ENCODE measurements around the gene ECHDC3.

ECHDC3 gene

DNA sequence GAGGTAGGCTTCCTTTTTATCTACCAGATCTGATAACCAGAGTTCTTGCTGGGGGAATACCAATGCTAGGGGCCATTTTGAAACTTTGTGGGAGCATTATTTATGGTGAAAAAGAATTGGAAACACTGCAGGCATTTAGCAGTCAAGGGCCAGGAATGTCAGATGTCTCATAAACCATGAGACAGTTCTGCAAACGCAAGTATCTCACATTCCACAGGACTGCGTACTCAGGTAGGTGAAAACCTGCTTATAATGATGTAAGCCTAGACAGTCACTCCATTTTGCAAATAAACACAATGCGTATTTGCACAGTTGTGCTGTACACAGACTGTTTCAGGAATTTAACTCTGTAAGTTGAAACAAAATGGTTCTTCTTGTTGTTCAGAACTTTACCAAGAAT is 33.9 kb downstream of the ECHDC3 start:
- no peak for DNase-seq (ENCODE audit: low read depth in 1 of 2, low spot score in 1 of 2)

DNA sequence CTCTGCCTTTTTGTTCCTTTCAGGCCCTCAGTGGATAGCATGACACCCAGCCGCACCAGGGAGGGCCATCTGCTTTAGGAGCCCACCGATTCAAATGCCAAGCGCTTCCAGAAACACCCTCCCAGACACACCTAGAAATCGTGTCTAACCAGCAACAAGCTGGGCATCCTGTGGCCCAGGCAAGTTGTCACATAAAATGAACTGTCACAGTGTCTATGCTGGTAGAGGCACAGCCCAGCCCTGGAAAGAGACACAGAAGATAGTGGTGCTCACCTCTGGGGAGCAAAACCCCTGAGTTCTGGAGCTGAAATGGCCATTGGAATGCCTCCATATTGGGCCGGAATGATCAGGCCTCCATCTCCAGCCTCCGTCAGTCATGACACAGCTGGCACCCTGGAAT is 38.9 kb downstream of the ECHDC3 start:
- DNase-seq (ENCODE audit: low read depth in 1 of 2, low spot score in 1 of 2), result no peak

DNA sequence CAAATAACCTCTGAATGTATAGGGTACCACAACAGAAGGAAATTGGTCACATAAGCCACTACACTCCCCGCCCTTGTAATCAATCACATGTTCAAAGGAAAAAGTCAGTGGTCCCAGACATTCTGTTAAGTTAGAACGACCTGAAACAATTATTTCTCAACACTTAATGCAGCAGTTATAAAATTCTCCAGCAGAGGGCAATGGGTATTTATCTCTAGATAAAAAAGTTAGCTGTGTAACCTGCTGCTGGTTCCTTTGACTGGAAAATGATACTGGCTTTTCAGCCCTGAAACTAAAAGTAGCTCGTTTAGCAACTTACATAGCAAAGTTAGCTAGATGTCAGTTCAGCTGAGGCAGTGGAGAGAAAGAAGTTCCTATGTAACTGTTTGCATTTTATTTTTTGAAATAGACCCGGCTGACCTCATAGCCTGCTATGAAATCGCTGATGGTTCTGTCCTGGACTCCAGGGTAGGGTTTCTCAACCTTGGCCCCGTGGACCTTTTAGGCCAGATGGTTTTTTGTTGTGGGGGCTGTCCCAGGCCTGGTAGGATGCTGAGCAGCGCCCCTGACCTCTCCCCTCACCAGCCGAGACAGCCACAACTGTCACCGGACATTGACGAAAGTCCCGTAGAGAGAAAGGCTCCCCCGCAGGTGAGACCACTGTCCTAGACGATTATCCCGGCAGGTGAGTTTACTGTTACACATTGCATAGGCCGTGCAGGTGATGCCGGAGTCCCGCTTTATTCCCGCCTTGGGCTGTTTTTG is 40.8 kb downstream of the ECHDC3 start:
- no peak for DNase-seq (ENCODE audit: low read depth in 1 of 2, low spot score in 1 of 2)

DNA sequence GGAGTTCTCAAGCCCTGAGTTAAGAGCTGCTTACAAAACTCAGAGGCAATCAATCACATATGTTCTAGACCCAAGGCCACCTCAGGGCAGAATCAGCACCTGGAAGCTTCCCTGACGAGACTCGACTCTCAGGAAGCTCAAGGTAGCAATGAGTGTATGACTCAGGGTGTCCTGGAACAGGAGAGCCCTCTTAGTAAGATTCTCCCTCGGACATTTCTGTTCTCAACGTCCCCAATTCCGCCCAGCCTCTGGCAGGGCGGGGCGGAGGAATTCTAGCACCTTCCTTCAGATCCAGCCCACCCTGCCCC is 41.3 kb downstream of the ECHDC3 start:
- no peak for DNase-seq (ENCODE audit: low read depth in 1 of 2, low spot score in 1 of 2)

DNA sequence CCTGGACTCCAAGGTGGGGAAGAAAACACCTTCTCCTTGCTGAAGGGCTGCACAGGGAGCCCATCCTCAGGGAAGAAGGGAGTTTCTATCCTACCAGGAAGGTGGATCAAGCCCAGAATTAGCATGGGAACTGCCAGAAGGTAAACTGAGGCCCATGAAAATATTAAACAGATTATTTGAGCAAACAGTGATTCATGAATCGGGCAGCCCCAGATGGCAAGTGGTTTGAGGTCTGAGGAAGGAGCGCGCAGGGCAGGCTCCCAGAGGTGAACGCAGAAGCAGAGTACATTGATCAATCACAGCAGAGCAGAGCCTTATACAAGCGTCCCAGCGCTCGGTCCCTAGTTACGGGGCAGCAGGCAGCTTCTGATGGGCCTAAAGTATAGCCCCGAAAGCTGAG is 45.2 kb downstream of the ECHDC3 start:
- DNase-seq (ENCODE audit: low read depth in 1 of 2, low spot score in 1 of 2), result no peak

DNA sequence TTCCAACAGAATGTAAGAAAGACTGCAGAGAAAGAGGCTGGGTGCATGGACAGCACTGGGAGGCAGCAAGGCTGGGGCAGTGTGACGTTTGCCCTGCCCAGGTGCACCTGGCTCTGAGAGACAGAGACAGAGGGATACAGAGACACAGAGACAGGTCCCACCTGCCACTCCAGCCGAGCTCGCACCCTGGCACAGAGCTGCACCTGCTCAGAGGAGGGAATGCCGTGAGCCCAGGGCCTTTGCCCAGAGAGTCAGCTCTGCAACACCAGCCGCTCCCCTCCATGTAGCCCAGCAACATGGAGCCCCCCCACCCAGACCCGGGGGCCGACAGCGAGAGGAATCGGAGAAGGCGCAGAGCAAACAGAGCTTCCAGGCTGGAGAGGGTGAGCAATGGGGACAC is 45.7 kb downstream of the ECHDC3 start:
- no peak for DNase-seq (ENCODE audit: low read depth in 1 of 2, low spot score in 1 of 2)

DNA sequence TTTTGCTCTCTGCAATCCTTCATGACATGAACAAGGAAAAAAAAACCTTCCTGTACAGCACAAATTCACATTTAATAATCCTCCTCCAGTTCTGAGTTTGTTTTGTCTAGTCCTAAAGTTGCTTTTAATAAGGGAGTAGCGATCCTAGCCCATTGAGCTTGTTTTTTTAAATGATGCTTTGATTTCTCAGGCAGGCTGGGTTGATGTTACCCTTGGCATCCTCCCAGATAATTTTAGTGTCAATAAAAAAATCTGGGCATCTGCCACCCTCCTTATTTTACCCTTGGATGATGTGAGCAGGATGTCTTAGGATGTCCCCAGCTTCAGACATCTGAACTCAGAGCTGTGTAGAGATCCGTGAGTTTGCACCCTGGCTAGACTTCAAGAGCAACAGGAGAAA is 47.1 kb downstream of the ECHDC3 start:
- no peak for DNase-seq (ENCODE audit: low read depth in 1 of 2, low spot score in 1 of 2)

DNA sequence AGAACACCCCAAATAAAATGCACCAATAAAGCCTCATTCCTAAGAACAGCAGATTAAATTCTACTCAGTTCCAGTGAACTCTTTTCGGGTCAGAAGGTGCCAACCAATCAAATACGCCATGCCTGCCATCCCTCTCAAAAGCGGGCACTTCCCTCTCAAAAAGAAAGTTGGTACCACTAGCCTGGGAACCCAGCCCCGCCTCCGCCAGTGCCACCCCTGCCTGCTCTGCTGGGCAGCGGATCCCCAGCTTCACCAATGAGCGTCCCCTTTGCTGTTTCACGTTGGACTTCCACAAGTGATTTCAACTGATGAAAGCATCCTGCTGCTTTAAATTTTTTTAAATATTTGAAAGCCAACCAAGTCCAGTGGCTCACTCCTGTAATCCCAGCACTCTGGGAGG is 47.8 kb downstream of the ECHDC3 start:
- DNase-seq (ENCODE audit: low read depth in 1 of 2, low spot score in 1 of 2), result no peak

DNA sequence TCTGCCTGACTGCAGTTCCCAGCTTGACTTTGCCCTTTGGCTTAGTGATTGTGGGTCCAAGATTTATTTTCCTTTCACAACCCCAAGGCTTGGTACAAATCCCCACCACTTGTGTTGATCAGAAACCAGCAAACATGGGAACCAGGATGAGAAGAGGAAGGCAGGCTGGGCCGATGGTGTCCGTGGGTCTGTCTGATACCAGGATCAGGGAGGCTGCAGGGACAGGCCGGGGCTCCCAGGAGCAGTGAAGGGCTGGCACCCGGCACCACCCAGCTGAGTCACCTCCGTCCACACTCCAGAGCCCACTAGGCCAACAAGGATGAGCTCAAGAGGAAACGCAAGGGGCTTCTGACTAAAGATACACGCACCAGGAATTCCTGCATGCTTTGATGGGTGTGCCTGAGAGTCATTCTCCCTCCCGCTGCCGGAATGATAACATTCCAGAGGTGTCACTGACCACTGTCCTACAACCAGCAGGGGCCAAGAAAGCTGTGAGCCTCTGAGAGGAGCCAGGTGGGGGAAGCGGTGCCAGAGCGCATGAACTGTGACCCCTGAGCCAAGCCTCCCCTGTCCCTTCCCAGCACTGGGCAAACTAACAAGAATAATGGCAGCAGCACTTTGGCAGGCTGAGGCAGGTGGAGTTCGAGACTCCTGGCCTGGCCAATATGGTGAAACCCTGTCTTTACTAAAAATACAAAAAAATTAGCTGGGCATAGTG is 51.7 kb downstream of the ECHDC3 start:
- DNase-seq (ENCODE audit: low read depth in 1 of 2, low spot score in 1 of 2), result no peak

DNA sequence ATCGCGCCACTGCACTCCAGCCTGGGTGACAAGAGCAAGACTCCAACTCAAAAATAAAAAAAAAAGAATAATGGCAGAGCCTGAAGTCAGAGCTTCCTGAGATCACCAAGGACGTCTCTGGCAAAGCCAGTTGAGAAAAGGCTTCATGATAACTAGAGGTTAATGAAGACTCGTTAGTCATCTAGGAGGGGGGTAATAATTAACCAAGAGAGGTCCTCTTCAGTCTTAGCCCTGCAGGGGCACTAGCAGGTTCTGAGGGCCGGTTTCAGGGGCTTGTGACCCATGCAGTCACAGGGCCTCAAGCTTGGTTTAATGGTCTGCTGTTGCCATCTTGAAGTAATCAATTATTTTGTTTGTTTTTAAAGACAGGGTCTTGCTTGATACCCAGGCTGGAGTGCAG is 52.4 kb downstream of the ECHDC3 start:
- no peak for DNase-seq (ENCODE audit: low read depth in 1 of 2, low spot score in 1 of 2)

DNA sequence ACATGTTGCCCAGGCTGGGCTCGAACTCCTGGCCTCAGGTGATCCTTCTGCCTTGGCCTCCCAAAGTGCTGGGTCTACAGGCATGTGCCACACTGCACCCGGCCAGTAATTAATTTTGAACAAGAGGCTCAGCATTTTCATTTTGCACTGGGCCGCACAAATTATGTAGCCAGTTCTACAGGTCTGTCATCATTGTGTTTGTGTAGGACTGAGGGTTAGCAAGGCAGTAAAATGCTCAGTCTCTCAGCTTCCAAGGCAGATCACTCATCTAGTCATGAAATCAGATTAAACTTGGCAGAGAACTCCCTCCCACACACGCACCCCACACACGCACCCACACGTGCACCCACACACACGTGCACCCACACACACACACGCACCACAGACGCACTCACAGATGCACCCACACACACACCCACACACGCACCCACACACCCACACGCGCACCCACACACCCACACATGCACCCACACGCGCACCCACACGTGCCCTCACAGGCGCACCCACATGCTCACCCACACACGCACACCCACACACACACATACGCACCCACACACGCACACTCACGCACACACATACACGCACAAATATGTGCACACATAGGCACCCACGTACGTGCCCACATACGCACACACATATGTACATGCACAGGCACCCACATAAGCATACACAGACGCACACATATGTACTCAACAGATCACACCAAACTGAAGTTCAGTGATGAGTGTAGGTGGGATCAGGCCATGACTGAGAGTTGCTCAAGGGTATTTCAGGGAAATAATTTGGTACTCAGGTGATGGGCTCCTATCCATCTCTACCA is 53.1 kb downstream of the ECHDC3 start:
- DNase-seq (ENCODE audit: low read depth in 1 of 2, low spot score in 1 of 2), result no peak

DNA sequence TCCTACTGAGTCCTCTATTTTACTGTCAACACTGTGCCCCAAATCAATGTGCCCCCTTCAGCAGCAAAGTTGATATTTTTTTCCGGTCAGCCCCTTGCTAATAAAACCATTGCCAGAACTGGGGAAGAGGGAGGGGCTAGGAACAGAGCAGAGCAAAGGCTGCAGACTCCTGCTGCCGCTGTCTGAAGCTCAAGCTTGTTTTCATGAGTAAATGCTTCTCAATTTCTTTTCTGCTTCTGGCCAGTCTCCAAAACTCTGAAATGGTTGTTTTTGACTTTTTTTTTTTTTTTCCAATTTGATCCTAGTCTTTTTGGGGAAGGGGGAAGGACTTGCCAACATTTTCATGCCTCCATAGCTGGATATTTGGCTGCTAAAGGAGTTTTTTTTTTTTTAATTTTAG is 54.3 kb downstream of the ECHDC3 start:
- DNase-seq (ENCODE audit: low read depth in 1 of 2, low spot score in 1 of 2), result no peak

DNA sequence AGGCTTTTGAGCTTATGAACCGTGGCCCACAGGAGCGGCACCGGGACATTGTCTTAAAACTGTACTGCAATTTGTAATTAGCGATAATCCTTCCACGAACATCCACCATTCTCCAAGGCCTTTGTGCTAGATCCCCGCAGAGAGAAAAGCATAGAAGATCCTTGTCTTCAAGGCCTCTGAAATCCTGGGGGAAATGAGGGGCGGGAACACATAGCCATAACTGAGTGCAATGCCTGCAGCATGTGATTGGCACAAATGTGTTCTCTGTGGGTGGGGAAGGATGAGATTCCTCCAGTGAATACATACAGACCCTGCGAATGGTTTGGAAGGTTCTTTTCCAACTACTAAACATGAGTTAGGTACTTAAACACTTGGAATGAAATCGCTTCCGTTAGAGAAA is 55.1 kb downstream of the ECHDC3 start:
- DNase-seq (ENCODE audit: low read depth in 1 of 2, low spot score in 1 of 2), result no peak

DNA sequence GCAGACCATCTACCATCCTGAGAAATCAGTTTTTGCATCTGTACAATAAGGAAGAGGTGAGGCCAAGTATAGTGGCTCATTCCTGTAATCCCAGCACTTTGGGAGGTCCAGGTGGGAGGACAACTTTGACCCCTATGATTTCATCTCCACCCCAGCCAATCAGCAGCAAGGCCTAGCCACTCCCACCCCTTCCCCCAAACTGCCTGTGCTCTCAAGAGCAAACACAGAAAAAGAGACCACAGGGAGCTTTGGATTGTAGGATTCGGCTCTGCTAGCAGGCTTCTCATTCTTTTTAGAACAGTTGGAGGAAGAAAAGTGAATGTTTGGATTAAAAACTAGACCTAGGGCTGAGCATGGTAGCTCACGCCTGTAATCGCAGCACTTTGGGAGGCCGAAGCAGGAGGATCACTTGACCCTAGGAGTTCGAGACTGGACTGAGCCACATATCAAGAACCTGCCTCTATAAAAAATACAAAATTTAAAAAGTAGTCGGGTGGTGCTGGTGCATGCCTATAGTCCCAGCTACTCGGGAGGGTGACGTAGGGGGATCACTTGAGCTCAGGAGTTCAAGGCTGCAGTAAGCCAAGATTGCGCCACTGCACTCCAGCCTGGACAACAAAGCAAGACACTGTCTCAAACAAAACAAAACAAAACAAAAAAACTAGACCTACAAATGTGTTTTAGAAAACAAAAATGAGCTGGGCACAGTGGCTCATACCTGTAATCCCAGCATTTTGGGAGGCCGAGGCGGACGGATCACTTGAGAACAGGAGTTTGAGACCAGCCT is 55.9 kb downstream of the ECHDC3 start:
- no peak for DNase-seq (ENCODE audit: low read depth in 1 of 2, low spot score in 1 of 2)

DNA sequence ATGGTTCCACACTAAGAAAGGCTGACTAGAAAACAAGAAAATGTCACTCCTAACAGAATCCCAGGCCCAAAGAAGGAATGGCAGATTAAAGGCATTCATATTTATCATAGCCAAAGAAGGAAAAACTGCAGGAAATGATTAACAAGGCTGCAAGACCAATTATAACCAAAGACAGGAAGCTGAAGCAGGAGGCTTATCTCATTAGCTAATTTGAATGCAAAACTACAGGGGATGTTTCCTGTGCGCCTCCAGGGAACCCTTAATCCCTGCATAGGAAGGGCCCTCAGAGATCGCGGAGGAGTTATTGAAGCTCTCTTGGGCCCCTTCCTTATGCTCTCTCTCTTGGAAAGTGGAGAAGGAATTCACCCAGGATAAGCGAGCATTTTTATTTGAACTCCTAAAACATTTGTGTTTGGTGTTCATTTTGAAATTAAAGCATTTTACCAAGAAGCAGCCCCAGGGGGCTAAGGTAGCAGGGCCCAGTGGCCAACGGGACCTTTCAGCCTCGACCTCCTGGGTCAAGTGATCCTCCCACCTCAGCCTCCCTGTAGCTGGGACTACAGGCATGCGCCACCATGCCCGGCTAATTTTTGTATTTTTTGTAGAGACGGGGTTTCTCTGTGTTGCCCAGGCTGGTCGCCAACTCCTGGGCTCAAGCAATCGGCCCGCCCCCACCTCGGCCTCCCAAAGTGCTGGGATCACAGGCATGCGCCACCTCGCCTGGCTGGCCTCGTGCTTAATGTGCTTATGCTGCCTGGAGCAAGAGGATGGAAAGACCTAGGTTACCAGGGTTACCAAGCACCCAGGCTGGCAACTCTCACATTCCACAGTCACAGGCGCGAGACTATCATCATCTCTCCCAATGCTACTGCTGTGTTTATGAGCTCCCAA is 56.9 kb downstream of the ECHDC3 start:
- DNase-seq (ENCODE audit: low read depth in 1 of 2, low spot score in 1 of 2), result no peak

DNA sequence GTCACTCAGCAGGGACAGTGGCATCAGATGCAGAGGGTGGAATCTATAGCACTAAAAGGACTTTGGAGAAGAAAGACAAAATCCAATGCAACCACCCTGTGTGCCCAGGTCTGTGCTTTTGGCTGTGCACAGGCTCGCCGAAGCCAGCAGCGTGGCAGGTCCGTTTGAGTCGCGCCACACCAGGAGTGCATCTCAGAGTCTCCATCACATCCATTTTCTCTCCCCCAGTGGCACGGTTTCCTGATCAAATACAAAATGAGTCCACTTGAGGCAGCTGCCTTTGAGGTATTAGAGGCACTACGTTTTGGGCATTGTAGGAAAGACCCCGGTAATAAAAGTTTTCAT is 57.5 kb downstream of the ECHDC3 start:
- DNase-seq (ENCODE audit: low read depth in 1 of 2, low spot score in 1 of 2), result no peak

DNA sequence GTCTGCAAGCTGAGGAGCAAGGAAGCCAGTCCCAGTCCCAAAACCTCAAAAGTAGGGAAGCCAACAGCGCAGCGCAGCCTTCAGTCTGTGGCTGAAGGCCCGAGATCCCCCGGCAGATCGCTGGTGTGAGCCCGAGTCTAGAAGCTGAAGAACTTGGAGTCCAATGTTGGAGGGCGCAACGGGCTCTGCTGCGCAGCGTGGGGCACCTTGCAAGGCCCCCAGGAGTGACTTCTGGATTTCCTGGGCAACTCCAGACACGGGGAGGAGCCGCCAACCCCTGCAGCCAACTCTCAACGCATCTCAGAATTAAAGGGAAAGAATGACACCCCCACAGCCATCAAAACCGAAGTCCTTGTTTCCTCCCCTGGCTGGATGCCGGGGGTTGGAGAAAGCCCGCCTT is 62.2 kb downstream of the ECHDC3 start:
- DNase-seq (ENCODE audit: low read depth in 1 of 2, low spot score in 1 of 2), result no peak

DNA sequence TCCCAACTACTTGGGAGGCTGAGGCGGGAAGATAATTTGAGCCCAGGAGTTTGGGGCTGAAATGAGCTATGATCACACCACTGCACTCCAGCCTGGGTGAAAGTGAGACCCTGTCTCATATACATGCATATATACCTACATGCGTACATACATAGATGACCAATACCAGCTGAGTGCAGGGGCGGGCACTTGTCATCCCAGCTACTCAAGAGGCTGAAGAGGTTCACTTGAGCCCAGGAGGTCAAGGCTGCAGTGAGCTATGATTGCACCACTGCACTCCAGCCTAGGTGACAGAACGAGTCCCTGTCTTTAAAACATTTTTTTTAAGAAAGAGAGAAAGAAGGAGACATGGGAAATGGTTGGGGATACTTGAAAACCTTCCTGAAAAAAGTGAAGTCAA is 63.6 kb downstream of the ECHDC3 start:
- no peak for DNase-seq (ENCODE audit: low read depth in 1 of 2, low spot score in 1 of 2)

DNA sequence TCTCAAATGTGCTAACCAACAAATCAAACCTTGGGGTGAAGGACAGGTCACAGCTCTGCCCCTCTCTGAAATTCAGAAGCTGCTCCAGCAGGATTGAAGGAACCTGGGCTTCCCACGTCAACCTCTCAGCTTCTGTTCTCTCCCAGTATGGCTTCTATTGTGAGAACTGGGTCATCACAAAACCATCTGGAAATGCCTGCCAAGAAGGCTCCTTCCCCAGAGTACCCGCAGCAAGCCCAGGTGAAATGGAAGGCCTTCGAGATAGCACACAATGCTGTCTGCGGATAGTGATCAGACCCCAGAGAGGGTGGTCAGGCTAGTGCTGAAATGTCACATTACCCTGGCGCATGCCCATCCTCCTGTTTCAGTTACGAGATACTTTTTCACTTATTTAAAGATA is 64.5 kb downstream of the ECHDC3 start:
- no peak for DNase-seq (ENCODE audit: low read depth in 1 of 2, low spot score in 1 of 2)

DNA sequence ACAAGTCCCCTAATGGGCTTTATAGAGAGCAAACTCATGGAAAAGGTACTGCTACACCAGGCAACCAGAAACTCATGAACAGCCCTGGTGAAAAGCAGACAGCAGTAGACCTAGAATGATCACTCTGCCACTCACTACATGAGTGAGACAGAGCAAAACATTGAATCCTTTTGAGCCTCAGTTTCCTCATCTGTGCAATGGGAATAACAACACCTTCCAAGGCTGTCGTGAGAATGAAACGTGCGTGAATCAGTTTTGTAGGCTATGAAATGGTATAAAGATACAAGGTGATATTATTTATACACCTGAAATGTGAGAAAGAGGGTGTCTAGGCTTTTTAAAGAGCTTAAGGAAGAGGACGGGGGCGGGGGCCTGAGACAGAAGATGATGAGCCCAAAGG is 66.6 kb downstream of the ECHDC3 start:
- no peak for DNase-seq (ENCODE audit: low read depth in 1 of 2, low spot score in 1 of 2)

DNA sequence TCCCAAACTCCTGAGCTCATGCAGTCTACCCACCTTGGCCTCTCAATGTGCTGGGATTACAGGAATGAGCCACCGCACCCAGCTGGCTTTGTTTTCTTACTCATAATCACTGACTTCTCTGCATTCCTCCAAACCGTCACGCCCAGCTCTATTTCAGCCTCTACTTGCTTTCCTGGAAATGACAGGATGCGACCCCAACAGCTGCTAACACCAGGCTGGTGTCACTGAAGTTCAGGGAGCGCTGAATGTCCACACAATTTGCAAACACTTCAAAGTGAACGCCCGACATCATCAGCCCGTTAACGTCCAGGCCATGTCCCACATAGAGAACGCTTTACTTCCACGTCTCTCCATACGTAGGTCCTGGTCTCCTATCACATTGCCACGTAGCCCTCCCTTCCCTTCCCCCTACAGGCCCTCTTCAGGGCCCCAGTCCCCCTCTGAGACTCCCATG is 68.2 kb downstream of the ECHDC3 start:
- no peak for DNase-seq (ENCODE audit: low read depth in 1 of 2, low spot score in 1 of 2)
